SK-N-SH (cell line): Measurements from ENCODE around the gene PARD3. TPM values are rescaled to one million over a fixed set of nuclear protein-coding genes. Genes with fewer than 3 reads are reported as not detected.

Experiments used
- CTCF ChIA-PET: fragments of 300-600, 350-600 bp; formaldehyde crosslinking; extraction: SDS; loops from one replicate; lab custom pipeline; 2021; lab: Yijun Ruan, JAX
- POLR2A ChIA-PET: fragments of 350-600 bp; sonication (Branson Sonifier 250); formaldehyde crosslinking; extraction: SDS; loops from one replicate; lab custom pipeline; 2020; ENCODE audit warnings: antibody characterized with exemption, inconsistent platforms; lab: Yijun Ruan, JAX
- DNase-seq: peaks from one replicate; pipeline ENCODE4 v3.0.0; 2012
- H2AFZ ChIP-seq: fragments of 200-600 bp; sonication (generic); 2 replicates; pipeline ENCODE4 v1.8.1; 2016; ENCODE audit warnings: antibody characterized with exemption, mild to moderate bottlenecking, low read depth
- H3F3A ChIP-seq: fragments of 200-600 bp; sonication (generic); replicated peaks from 2 replicates; pipeline ENCODE3; 2016; ENCODE audit warnings: antibody characterized with exemption, mild to moderate bottlenecking; ENCODE audit not compliant: insufficient read depth
- H3K27ac ChIP-seq, 2 experiments: fragments of 200-500 bp in 1 of 2; fragments of 200-600 bp in 1 of 2; sonication (Bioruptor generic) in 1 of 2; sonication (generic), shearing (Covaris generic) in 1 of 2; 2 replicates each; pipeline versions ENCODE4 v1.5.1 to v1.6.1; 2014 to 2016; ENCODE audit warnings: low read depth in 2 of 2, inconsistent platforms in 1 of 2, low read length in 1 of 2, mild to moderate bottlenecking in 1 of 2, mixed read lengths in 1 of 2
- H3K27me3 ChIP-seq: fragments of 200-600 bp; sonication (generic), shearing (Covaris generic); 2 replicates; pipeline ENCODE4 v1.6.1; 2016; ENCODE audit warnings: mixed run types; ENCODE audit not compliant: insufficient read depth
- H3K36me3 ChIP-seq, 2 experiments: fragments of 200-500 bp in 1 of 2; fragments of 200-600 bp in 1 of 2; sonication (Bioruptor generic) in 1 of 2; sonication (generic) in 1 of 2; replicated peaks in 1 of 2; 2 replicates each; pipeline versions ENCODE3 to v1.5.1; 2014 to 2016; ENCODE audit warnings: low read length in 1 of 2, mild to moderate bottlenecking in 1 of 2; ENCODE audit not compliant: insufficient read depth in 2 of 2, control insufficient read depth in 1 of 2
- H3K4me1 ChIP-seq, 2 experiments: fragments of 200-500 bp in 1 of 2; fragments of 200-600 bp in 1 of 2; sonication (Bioruptor generic) in 1 of 2; sonication (generic), shearing (Covaris generic) in 1 of 2; 2 replicates each; pipeline versions ENCODE4 v1.5.1 to v1.6.1; 2014 to 2016; ENCODE audit warnings: low read depth in 1 of 2, low read length in 1 of 2, mixed run types in 1 of 2; ENCODE audit not compliant: insufficient read depth in 2 of 2, control insufficient read depth in 1 of 2
- H3K4me2 ChIP-seq: fragments of 200-600 bp; sonication (generic), shearing (Covaris generic); 2 replicates; pipeline ENCODE4 v1.6.1; 2017; ENCODE audit warnings: mixed run types
- H3K4me3 ChIP-seq, 2 experiments: fragments of 200-500 bp in 1 of 2; fragments of 200-600 bp in 1 of 2; sonication (Bioruptor generic) in 1 of 2; sonication (generic), shearing (Covaris generic) in 1 of 2; 2 replicates each; pipeline versions ENCODE4 v1.5.1 to v1.8.1; 2014 to 2016; ENCODE audit warnings: low read depth in 2 of 2, inconsistent platforms in 1 of 2, low read length in 1 of 2, mild to moderate bottlenecking in 1 of 2, mixed read lengths in 1 of 2, moderate library complexity in 1 of 2
- H3K79me2 ChIP-seq: fragments of 200-600 bp; sonication (generic); 2 replicates; pipeline ENCODE4 v1.8.1; 2017; ENCODE audit warnings: mild to moderate bottlenecking; ENCODE audit not compliant: insufficient read depth
- H3K9ac ChIP-seq: fragments of 200-600 bp; sonication (generic); 2 replicates; pipeline ENCODE4 v1.6.1; 2017; ENCODE audit warnings: mixed run types
- H3K9me2 ChIP-seq: fragments of 200-600 bp; sonication (generic); 2 replicates; pipeline ENCODE4 v1.6.1; 2017; ENCODE audit warnings: mixed run types
- H3K9me3 ChIP-seq: fragments of 200-600 bp; sonication (generic); 2 replicates; pipeline ENCODE4 v1.6.1; 2017; ENCODE audit warnings: mixed run types, mild to moderate bottlenecking, moderate library complexity
- H4K20me1 ChIP-seq: fragments of 200-600 bp; sonication (generic); 2 replicates; pipeline ENCODE4 v1.6.1; 2017; ENCODE audit warnings: mild to moderate bottlenecking, mixed run types; ENCODE audit not compliant: insufficient read depth
- ELF1 ChIP-seq: IDR thresholded peaks from 2 replicates; pipeline ENCODE4 v1.4.0; 2012
- FOSL2 ChIP-seq: IDR thresholded peaks from 2 replicates; pipeline ENCODE4 v1.4.0; 2012; ENCODE audit warnings: low read depth, mild to moderate bottlenecking, moderate library complexity, borderline replicate concordance
- JUND ChIP-seq: IDR thresholded peaks from 2 replicates; pipeline ENCODE4 v1.4.0; 2012
- NRF1 ChIP-seq: IDR thresholded peaks from 2 replicates; pipeline ENCODE4 v1.6.1; 2012; ENCODE audit warnings: low read depth, mild to moderate bottlenecking, low read length
- RCOR1 ChIP-seq: fragments of 150-350 bp; IDR thresholded peaks from 2 replicates; pipeline ENCODE4 v1.6.1; 2017; ENCODE audit warnings: antibody characterized with exemption, low read length
- SIN3A ChIP-seq: IDR thresholded peaks from 2 replicates; pipeline ENCODE4 v1.6.1; 2012; ENCODE audit warnings: low read depth, mild to moderate bottlenecking, low read length, moderate library complexity, borderline replicate concordance
- SMC3 ChIP-seq: IDR thresholded peaks from 2 replicates; pipeline ENCODE4 v1.6.1; 2012; ENCODE audit warnings: low read depth, low read length, improper control_type of control experiment
- YY1 ChIP-seq: IDR thresholded peaks from 2 replicates; pipeline ENCODE4 v1.4.0; 2012; ENCODE audit warnings: low read depth, mild to moderate bottlenecking
- WGBS: methylation state at CpG from one replicate; pipeline ENCODE4 v1.1.6; 2017; ENCODE audit warnings: low lambda C conversion rate; 5-methylcytosine and 5-hydroxymethylcytosine counted together
- polyA plus RNA-seq, 3 experiments: library from polyadenylated mRNA; depleted of rRNA; stranded (reverse); fragments of >200 nt; gene quantifications; 2 replicates each; pipeline ENCODE4 v1.2.3, GENCODE V29; 2012
- TF ChIP-seq, protein P1 (sequence below): fragments of 200-600 bp; sonication (generic); IDR thresholded peaks from 2 replicates; pipeline ENCODE4 v1.6.1; 2017; ENCODE audit warnings: antibody characterized with exemption, mild to moderate bottlenecking, moderate library complexity
- TF ChIP-seq, protein P2 (sequence below): fragments of 150-350 bp; IDR thresholded peaks from 2 replicates; pipeline ENCODE4 v1.6.1; 2017; ENCODE audit warnings: antibody characterized with exemption, low read length, low read depth, borderline replicate concordance
- TF ChIP-seq, protein P3 (sequence below): IDR thresholded peaks from 2 replicates; pipeline ENCODE4; 2012

The PARD3 gene
- polyA plus RNA-seq, 1 of the 3 experiments (the other 2 are of a cell fraction) = 29.4 TPM

DNA sequence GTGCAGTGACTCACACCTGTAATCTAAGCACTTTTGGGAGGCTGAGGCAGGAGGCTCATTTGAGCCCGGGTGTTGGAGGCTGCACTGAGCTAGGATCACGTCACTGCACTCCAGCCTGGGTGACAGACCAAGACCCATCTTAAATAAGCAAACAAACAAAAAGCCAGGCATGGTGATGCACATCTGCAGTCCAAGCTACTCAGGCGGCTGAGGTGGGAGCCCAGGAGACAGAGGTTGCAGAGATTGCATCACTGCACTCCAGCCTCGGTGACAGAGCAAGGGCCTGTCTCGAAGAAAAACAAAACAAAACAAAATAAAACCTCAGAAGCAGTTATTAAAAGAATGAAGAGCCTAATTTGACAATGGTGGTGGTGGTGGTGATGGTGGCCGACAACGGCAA lies 132.5 kb downstream of the PARD3 start:
- peaks cover 22% of the 10 kb centered on the region for H4K20me1 ChIP-seq
- H3K9ac ChIP-seq = no peak overlapping the region
- no peak overlapping the region for H3K4me2 ChIP-seq
- H3K9me3 ChIP-seq = no peaks in the 10 kb centered on the region
- H2AFZ ChIP-seq = no peak overlapping the region
- no peaks in the 10 kb centered on the region for H3K36me3 ChIP-seq
- POLR2A ChIA-PET = no interaction called here
- DNase-seq = no peak
- TF ChIP-seq, protein P1, sequence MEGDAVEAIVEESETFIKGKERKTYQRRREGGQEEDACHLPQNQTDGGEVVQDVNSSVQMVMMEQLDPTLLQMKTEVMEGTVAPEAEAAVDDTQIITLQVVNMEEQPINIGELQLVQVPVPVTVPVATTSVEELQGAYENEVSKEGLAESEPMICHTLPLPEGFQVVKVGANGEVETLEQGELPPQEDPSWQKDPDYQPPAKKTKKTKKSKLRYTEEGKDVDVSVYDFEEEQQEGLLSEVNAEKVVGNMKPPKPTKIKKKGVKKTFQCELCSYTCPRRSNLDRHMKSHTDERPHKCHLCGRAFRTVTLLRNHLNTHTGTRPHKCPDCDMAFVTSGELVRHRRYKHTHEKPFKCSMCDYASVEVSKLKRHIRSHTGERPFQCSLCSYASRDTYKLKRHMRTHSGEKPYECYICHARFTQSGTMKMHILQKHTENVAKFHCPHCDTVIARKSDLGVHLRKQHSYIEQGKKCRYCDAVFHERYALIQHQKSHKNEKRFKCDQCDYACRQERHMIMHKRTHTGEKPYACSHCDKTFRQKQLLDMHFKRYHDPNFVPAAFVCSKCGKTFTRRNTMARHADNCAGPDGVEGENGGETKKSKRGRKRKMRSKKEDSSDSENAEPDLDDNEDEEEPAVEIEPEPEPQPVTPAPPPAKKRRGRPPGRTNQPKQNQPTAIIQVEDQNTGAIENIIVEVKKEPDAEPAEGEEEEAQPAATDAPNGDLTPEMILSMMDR = no peak
- TF ChIP-seq SIN3A = no peak
- no peak for TF ChIP-seq NRF1
- TF ChIP-seq RCOR1 = no peak
- no peak for TF ChIP-seq JUND
- TF ChIP-seq YY1 = no peak
- TF ChIP-seq SMC3 = no peak
- 96% methylated on average over 7 of the region's 7 CpGs for WGBS
- CTCF ChIA-PET = no interaction called here
- no peaks in the 10 kb centered on the region for H3F3A ChIP-seq
- H3K4me3 ChIP-seq = no peak overlapping the region
- H3K4me1 ChIP-seq = peaks cover 4 to 7% of the 10 kb centered on the region in 2 experiments; a peak in 2 of 4 replicates
- H3K9me2 ChIP-seq = no peaks in the 10 kb centered on the region
- H3K79me2 ChIP-seq = peaks cover 60% of the 10 kb centered on the region
- no peaks in the 10 kb centered on the region for H3K27me3 ChIP-seq
- no peak overlapping the region for H3K27ac ChIP-seq

DNA sequence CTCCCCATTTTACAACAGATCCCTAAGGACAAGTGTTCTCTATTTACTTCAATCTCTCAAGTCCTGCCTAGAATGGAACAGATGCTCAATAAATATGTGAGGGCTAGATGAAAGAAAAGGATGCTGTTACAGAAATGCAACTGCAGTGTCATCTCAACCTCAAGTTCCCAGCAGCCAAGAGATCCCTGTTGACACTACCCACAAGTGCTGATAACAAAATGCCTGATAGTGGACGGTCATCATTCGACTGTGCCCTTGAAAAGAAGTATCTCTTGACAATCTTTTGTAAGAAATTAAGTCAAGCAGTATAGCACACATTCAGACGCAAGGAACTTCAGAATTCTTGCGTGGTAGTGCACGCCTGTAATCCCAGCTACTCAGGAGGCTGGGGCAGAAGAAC lies 133.2 kb downstream of the PARD3 start:
- no peaks in the 10 kb centered on the region for H3K36me3 ChIP-seq
- H3K27ac ChIP-seq = no peak overlapping the region
- H3K9ac ChIP-seq = no peak overlapping the region
- ChIA-PET POLR2A (no interaction called here), CTCF (interaction anchor here (0.8 to 1.7 kb wide), 4 partner anchors 10 to 41 kb away, joined by 3 to 4 read pairs (median 4); no protein-coding TSS in a partner anchor)
- no peak overlapping the region for H3K4me2 ChIP-seq
- peaks cover 16% of the 10 kb centered on the region; the same call in 1 of the 2 replicates for H4K20me1 ChIP-seq
- no peaks in the 10 kb centered on the region for H3K9me2 ChIP-seq
- H3K4me1 ChIP-seq = peaks cover 0 to 4% of the 10 kb centered on the region in 2 experiments; a peak in 1 of 4 replicates
- WGBS = 89% methylated on average over 5 of the region's 5 CpGs
- no peak overlapping the region for H3K4me3 ChIP-seq
- no peaks in the 10 kb centered on the region for H3F3A ChIP-seq
- no peak overlapping the region for H2AFZ ChIP-seq
- no peaks in the 10 kb centered on the region for H3K9me3 ChIP-seq
- H3K27me3 ChIP-seq = no peaks in the 10 kb centered on the region
- DNase-seq = no peak
- no peak for TF ChIP-seq FOSL2
- TF ChIP-seq, protein P2, sequence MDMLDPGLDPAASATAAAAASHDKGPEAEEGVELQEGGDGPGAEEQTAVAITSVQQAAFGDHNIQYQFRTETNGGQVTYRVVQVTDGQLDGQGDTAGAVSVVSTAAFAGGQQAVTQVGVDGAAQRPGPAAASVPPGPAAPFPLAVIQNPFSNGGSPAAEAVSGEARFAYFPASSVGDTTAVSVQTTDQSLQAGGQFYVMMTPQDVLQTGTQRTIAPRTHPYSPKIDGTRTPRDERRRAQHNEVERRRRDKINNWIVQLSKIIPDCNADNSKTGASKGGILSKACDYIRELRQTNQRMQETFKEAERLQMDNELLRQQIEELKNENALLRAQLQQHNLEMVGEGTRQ = no peak
- no peak for TF ChIP-seq ELF1
- TF ChIP-seq, protein P3, sequence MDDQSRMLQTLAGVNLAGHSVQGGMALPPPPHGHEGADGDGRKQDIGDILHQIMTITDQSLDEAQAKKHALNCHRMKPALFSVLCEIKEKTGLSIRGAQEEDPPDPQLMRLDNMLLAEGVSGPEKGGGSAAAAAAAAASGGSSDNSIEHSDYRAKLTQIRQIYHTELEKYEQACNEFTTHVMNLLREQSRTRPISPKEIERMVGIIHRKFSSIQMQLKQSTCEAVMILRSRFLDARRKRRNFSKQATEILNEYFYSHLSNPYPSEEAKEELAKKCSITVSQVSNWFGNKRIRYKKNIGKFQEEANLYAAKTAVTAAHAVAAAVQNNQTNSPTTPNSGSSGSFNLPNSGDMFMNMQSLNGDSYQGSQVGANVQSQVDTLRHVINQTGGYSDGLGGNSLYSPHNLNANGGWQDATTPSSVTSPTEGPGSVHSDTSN = no peak
- peaks cover 60% of the 10 kb centered on the region for H3K79me2 ChIP-seq
